Raji (cell line): ENCODE results near the gene HTR6.

Source experiments
- POLR2A ChIP-seq: IDR thresholded peaks from 2 replicates; pipeline ENCODE4 v1.6.1; 2011; ENCODE audit warnings: low read depth, low read length, control low read depth; ENCODE audit not compliant: insufficient read depth

HTR6 gene

GRCh38 chr1:19650416-19651140, 14.1 kb upstream of the HTR6 start:
- no peak for TF ChIP-seq POLR2A

GRCh38 chr1:19651141-19651737, 13.4 kb upstream of the HTR6 start:
- TF ChIP-seq POLR2A, result no peak

DNA sequence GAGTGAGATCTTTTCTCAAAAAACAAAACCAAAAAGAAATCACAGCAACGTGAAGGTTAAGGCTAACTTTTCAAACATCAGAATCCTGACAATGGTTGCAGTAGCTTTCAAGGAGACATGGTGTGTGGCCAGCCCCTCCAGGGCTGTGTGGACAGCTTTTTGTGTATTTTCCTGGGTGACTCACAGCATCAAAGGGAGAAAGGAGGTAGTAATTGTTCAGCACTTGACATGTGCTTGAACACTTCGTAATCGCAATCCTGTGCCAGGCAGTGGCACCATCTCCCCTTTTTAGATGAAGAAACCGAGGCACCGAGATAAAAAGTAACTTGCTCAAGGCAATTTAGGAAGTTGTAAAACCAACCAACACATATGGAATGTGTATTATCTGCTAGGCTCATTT, 10.3 kb upstream of the HTR6 start:
- TF ChIP-seq POLR2A, result no peak

DNA sequence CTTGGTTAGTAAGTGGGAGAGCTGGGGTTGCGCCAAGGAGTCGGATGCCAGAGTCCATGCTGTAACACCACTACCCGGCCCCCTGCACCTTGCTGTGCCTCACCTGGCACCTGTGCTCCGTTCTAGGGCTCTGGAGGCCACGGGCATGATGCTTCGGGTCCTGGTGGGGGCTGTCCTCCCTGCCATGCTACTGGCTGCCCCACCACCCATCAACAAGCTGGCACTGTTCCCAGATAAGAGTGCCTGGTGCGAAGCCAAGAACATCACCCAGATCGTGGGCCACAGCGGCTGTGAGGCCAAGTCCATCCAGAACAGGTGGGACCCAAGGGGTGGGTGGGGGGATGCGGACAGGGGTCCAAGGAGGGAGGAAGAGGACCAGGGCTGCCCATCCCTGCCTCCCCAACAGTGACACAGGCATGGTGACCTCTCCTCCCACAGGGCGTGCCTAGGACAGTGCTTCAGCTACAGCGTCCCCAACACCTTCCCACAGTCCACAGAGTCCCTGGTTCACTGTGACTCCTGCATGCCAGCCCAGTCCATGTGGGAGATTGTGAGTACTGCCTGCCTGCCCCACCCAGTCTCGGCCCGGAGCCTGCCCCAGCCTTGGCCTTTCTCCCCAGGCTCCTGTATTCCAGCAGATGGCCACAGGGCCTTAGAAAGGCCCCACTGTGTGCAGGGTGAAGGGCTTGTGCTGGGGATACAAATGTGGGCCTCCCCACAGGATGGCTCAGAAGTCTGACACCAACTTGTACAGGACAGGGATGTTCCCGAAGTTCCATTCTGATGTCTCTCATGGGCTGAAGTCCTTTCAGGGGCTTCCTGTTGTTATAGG, 9.6 kb upstream of the HTR6 start:
- TF ChIP-seq POLR2A, result no peak

GRCh38 chr1:19655718-19656080, 9.0 kb upstream of the HTR6 start:
- no peak for TF ChIP-seq POLR2A

- TF ChIP-seq POLR2A, result no peak
Observed at GRCh38 chr1:19656134-19656779, 8.4 kb upstream of the HTR6 start.

DNA sequence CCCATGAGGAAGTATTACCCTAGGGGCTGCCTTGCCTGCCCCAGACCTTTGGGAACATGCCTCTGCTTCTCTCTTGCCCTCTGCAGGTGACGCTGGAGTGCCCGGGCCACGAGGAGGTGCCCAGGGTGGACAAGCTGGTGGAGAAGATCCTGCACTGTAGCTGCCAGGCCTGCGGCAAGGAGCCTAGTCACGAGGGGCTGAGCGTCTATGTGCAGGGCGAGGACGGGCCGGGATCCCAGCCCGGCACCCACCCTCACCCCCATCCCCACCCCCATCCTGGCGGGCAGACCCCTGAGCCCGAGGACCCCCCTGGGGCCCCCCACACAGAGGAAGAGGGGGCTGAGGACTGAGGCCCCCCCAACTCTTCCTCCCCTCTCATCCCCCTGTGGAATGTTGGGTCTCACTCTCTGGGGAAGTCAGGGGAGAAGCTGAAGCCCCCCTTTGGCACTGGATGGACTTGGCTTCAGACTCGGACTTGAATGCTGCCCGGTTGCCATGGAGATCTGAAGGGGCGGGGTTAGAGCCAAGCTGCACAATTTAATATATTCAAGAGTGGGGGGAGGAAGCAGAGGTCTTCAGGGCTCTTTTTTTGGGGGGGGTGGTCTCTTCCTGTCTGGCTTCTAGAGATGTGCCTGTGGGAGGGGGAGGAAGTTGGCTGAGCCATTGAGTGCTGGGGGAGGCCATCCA, 7.8 kb upstream of the HTR6 start:
- TF ChIP-seq POLR2A, result no peak

- TF ChIP-seq POLR2A, result no peak
Observed at GRCh38 chr1:19657511-19657910, 7.2 kb upstream of the HTR6 start.

- no peak for TF ChIP-seq POLR2A
Observed at GRCh38 chr1:19658186-19658585, 6.5 kb upstream of the HTR6 start.

DNA sequence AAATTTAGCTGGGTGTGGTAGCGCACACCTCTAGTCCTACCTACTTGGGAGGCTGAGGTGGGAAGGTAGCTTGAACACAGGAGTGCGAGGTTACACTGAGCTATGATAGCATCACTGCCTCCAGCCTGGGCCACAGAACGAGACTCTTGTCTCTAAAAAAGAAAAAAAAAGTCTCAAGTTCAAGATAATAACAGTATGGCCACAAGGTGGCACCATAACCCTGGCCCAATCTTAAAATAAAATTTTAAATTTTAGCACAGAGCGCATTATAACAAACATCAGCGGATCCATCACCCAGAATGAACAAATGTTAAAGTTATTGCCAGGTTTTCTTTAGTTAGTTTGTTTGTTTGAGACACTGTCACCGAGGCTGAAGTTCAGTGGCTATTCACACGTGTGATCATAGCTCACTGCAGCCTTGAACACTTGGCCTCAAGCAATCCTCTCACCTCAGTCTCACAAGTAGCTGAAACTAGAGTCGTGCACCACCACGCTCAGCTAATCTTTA, 2.9 kb upstream of the HTR6 start:
- no peak for TF ChIP-seq POLR2A

- no peak for TF ChIP-seq POLR2A
Observed at GRCh38 chr1:19662313-19662712, 2.4 kb upstream of the HTR6 start.

GRCh38 chr1:19665186-19665495, 466 bp downstream of the HTR6 start:
- no peak for TF ChIP-seq POLR2A

DNA sequence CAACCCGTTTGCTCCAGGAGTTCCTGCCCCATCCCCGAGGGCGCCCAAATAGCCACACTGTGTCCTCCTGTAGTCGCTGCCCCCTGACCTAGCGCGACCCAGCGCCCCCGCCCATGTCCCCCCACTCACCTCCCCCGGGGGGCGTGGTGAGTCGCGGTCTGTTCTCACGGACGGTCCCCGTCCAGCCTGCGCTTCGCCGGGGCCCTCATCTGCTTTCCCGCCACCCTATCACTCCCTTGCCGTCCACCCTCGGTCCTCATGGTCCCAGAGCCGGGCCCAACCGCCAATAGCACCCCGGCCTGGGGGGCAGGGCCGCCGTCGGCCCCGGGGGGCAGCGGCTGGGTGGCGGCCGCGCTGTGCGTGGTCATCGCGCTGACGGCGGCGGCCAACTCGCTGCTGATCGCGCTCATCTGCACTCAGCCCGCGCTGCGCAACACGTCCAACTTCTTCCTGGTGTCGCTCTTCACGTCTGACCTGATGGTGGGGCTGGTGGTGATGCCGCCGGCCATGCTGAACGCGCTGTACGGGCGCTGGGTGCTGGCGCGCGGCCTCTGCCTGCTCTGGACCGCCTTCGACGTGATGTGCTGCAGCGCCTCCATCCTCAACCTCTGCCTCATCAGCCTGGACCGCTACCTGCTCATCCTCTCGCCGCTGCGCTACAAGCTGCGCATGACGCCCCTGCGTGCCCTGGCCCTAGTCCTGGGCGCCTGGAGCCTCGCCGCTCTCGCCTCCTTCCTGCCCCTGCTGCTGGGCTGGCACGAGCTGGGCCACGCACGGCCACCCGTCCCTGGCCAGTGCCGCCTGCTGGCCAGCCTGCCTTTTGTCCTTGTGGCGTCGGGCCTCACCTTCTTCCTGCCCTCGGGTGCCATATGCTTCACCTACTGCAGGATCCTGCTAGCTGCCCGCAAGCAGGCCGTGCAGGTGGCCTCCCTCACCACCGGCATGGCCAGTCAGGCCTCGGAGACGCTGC, 1.1 kb downstream of the HTR6 start:
- no peak for TF ChIP-seq POLR2A

GRCh38 chr1:19668888-19669287, 4.2 kb downstream of the HTR6 start:
- TF ChIP-seq POLR2A, result no peak
